ENCODE results near the gene SPOCD1.

The SPOCD1 gene
- total RNA-seq = 0 reads per million in 2 donors

GRCh38 chr1:31815752-31816500, at the start of gene SPOCD1:
SPOCD1 (minus strand) TSS chr1:31816022; CDS start chr1:31815333, 689 bp downstream.
- peak; percentile 73 for DNase-seq

GRCh38 chr1:31862071-31862470, 46.2 kb upstream of the SPOCD1 start:
- no peak for DNase-seq

GRCh38 chr1:31861346-31861745, 45.5 kb upstream of the SPOCD1 start:
- no peak for DNase-seq

GRCh38 chr1:31860581-31860980, 44.8 kb upstream of the SPOCD1 start:
- no peak for DNase-seq

GRCh38 chr1:31859719-31860118, 43.9 kb upstream of the SPOCD1 start:
- no peak for DNase-seq

- no peak for DNase-seq
Measured at GRCh38 chr1:31859044-31859443, 43.2 kb upstream of the SPOCD1 start.

GRCh38 chr1:31857863-31858262, 42.0 kb upstream of the SPOCD1 start:
- DNase-seq = no peak

- DNase-seq = no peak
Measured at GRCh38 chr1:31856140-31856539, 40.3 kb upstream of the SPOCD1 start.

- DNase-seq = no peak
Measured at GRCh38 chr1:31855038-31855845, 39.4 kb upstream of the SPOCD1 start.

- DNase-seq = no peak
Measured at GRCh38 chr1:31849653-31850052, 33.8 kb upstream of the SPOCD1 start.

GRCh38 chr1:31848381-31848897, 32.6 kb upstream of the SPOCD1 start:
- peak; percentile 17 for DNase-seq

GRCh38 chr1:31846484-31846883, 30.7 kb upstream of the SPOCD1 start:
- DNase-seq = no peak

GRCh38 chr1:31843506-31843905, 27.7 kb upstream of the SPOCD1 start:
- no peak for DNase-seq

- no peak for DNase-seq
Measured at GRCh38 chr1:31839662-31840343, 24.0 kb upstream of the SPOCD1 start.

GRCh38 chr1:31837451-31838158, 21.8 kb upstream of the SPOCD1 start:
- no peak for DNase-seq

GRCh38 chr1:31836638-31837037, 20.8 kb upstream of the SPOCD1 start:
- no peak for DNase-seq

GRCh38 chr1:31835415-31835814, 19.6 kb upstream of the SPOCD1 start:
- DNase-seq = no peak

GRCh38 chr1:31834501-31834900, 18.7 kb upstream of the SPOCD1 start:
- DNase-seq = no peak

GRCh38 chr1:31831397-31832378, 15.9 kb upstream of the SPOCD1 start:
- DNase-seq = no peak

- DNase-seq = no peak
Measured at GRCh38 chr1:31830511-31830910, 14.7 kb upstream of the SPOCD1 start.

- DNase-seq = no peak
Measured at GRCh38 chr1:31830065-31830464, 14.2 kb upstream of the SPOCD1 start.

All from T-helper 9 cell (primary cell).